ENCODE measurements around the gene POLE.

POLE gene

DNA sequence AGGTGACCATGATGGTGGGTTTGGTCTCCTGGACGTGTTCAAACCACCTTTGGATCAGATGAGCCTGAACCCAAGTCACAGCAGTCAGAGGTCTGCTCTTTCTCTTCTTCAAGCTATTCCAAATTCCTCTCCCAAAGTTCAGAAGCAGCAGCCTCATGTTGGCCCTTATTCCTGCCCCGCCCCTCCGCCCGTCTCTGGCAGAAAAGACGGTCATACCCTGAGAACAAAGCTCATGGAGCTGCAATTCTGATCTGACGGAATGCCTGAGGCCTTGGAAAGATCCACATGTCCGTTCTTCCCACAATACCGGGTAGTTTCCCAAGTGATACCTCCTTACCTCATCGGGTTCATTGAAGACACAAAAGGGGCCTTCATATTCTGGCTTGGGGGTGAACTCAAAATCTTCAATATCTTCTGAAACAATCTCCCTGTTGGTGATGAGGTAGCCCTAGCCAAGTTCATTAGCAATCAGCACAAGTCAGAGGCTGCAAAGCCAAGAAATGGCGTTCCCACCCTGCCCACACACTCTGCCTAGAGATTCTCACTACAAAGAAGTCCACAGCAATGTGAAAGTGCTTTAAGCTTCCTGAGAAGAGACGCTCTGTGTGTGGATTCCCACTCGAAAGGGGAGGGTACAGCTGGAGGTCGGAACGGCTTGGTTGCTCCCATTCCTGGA lies 11.2 kb downstream of the POLE start:
- no peak for DNase-seq

DNA sequence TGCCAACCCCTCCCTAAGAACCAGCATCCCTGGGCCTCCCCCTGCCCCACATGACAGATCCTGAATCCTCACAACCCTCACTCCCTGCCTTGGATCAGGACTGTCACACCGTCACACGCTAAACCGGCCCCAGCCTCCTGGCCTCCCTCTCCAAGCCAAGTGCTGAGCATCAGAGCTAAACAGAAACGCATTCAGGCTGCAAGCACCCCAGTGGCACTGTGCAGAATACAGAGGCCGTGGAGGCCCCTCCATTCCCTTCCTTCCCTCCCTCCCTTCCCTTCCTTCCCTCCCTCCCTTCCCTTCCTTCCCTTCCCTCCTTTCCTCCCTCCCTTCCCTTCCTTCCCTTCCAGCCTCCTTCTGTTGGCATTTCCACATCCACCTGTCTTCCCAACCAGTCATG lies 12.6 kb downstream of the POLE start:
- DNase-seq = no peak

DNA sequence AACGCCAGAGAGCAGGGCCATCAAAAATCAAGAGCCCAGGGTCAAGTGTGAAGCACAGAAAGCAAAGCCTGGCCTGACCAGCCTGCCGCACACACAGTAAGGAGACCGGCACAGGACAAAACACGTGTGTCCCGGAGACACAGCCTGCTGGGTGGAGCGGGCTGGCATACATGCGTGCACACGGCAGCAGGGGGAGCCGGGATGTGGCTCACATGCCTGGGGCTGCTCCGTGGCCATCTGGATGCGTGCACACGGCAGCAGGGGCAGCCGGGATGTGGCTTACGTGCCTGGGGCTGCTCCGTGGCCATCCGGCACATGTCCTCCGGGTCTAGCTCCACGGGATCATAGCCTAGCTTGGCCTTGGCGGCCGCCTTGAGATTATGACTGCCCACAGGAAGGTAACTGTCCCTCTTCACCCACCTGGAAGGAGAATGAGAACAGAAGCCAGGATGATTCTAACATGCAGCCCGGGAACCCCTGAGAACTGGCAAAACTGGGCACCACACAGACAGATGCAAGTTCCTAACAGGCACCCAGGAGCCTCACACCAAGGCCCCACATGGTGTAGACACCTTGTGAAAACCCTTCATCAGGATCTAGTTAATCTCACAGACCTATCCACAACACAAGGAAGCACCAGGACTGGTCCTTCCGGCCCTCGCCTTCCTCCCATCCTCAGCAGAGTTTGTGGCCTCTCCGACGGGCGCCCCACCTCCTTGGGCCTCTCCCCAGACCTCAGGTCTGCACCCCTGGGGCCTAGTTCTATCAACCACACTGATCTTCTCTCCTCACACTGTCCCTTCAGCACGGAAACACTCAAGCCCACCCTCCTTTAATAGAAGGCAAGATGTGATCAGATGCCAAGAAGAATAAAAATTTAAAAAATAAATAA lies 13.6 kb downstream of the POLE start:
- DNase-seq = no peak

DNA sequence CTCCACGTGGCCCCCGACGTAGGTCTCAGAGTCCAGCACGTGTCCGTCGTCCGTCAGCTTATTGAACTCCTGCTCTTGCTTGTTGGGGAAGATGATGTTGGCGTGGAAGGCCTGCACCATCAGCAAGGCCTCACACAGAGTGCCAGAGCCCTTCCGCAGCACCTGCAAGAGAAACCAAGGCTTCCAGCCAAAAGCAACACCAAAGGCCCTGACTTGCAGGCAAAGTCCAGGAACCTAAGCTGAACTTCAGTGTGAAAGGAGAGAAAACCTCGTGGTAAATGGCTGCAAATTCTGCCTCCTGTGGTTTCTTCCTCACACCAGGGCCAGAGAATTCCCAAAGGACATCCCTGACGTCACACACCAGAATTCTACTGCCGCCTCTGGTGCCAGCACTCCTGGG lies 14.5 kb downstream of the POLE start:
- DNase-seq = no peak

DNA sequence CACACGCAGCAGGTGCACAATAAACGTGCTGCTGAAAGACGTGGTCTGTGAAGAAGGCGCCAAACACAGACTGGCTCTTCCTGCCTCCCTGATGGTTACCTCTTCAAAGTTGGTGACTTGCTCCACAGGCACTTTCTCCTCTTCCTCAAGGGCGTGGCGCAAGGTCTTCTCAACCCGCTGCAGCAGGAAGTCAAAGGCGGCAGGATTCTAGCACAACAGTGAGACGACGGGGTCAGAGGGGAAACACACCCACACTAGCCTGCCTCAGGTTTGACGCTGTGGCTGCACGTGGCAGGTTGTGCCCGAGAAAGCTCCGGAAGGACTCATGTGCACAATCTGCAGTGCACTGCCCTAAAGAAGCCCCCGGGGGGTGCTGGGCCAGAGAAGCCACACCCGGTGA lies 15.0 kb downstream of the POLE start:
- no peak for DNase-seq

DNA sequence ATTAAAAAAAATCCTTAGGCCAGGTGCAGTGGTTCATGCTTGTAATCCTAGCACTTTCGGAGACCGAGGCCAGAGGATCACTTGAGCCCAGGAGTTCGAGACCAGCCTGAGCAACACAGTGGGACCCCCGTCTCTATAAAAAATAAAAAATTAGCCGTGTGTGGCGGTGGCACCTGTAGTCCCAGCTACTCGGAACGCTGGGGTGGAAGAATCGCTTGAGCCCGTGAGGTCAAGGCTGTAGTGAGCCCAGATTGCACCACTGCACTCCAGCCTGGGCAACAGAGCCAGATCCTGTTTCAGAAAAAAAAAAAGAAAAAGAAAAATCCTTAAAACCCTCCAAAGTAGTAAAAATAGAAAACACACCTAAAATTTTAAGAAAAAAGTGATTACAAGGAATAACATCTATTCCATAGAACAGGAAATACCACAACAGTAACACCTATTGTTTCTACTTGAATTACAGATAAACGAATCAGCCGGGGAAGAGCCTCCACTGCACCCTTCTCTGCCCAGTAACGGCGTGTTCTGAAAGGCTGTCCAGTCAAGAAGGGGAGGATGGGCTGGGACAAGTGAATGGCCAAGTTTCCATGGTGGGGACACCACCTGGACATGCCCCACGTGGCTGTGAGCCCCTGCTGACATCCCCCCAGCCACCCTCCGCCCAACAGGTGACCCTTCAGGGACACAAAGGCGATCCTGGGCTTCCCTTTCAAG lies 17.8 kb downstream of the POLE start:
- no peak for DNase-seq

DNA sequence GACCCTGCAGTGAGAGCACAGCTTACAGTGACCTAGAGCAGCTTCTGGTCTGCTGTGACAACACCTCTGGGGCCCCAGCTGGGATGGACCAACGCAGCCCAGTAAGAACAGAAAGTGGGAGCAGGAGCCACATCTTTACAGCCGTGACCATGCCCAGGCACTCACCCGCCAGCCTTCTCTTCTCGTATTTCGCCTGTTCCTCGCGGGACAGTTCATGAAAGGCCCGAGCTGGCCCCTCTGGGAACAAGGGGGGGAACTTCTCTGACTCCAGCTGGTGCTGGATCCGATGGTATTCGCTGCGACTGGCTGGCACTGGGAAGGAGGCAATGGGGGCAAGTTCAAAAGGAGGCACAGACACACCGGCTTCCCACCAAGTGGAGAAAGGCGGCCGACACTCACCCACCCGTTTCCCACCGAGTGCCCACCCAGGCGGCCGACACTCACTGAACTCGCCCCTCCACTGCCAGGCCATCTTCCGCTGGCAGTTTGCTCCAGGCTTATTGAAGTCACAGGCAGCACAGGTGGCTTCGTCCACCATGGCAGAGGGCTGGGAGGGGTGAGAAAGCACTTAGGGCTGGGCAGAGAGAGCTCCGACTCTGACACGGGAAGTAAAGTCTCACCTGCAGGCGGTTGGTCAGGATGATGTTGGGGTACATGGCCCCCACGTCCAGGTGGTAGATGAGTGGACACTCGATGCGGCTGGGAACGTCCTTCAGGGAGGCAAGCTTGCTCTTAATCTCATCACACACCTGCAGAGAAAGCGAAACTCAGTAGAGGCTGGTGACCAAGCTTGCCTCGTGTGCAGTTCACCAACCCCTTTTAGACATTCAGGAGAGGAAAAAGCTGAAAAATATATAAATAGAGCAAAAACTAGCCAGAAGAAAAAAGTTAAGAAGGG lies 18.7 kb downstream of the POLE start:
- DNase-seq = no peak

DNA sequence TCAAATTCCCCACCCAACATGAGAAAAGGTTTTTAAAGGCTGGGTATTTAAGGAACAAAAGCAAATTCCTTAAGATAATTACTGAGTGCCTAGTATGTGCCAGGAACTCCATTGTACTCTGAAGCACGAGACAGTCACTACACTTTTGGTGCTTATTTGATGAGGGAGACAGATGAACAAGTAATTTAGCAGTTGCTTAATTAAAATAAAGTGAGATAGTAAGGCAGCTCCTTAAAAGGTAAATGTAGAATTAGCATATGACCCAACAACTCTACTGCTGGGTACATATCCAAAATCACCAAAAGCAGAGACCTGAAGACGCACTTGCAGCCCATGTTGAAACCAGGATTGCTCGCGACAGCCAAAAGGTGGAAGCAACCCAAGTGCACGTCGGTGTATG lies 21.3 kb downstream of the POLE start:
- DNase-seq = no peak

DNA sequence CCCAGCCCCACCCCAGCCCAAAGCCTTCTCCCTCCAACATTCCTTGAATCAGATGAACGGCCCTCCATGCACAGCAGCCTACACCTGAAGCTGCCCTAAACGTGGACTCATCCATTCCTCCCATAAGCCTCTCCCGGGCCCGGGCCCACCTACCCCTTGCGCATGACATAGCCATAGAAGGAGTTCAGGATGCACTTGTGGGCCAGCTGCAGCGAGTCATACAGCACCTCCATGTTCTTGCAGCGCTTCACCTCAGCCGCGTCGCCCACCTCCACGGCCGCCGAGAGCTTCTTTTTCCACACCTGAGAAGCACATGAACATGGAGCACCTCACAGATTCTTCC lies 22.0 kb downstream of the POLE start:
- no peak for DNase-seq

DNA sequence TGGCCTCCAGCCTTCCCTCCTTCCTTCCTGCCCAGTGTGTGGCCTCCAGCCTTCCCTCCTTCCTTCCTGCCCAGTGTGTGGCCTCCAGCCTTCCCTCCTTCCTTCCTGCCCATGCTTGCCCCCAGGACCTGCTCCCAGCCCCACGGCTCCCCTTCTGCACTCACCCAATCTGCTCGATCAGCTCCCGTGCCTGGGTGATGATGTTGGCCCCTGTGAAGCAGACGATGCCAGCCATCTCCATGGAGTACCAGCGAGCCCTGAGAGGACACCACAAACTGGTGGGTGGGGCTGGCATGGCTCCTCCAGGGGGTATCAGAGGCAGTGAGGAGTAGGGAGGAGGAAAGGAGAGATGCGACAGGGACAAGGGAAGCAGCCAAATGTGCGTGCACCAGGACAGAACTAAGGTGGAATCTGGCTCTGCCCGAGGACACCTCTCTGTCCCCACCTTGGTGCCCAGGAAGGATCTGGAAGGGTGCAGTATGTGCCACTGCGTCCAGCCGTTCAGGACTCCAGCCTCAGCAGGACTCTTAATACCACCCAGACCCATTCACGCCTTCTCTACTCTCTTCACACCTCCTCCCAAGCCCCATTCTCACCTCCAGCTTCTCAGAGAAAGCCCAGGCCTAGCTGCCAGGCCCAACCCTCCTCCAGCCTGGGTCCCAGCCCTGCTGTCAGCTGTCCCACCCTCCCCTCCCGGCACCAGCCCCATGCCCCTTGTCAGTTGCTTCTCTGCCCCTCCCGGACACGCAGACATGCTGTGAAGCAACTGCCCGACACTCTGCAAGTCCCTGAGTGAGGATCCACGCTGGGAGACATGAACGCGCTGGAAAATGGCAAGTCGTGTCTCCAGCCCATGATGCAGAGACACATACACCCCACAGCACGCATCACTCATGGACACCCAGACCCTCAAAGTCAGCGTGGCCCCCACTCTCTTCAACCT lies 22.7 kb downstream of the POLE start:
- no peak for DNase-seq

DNA sequence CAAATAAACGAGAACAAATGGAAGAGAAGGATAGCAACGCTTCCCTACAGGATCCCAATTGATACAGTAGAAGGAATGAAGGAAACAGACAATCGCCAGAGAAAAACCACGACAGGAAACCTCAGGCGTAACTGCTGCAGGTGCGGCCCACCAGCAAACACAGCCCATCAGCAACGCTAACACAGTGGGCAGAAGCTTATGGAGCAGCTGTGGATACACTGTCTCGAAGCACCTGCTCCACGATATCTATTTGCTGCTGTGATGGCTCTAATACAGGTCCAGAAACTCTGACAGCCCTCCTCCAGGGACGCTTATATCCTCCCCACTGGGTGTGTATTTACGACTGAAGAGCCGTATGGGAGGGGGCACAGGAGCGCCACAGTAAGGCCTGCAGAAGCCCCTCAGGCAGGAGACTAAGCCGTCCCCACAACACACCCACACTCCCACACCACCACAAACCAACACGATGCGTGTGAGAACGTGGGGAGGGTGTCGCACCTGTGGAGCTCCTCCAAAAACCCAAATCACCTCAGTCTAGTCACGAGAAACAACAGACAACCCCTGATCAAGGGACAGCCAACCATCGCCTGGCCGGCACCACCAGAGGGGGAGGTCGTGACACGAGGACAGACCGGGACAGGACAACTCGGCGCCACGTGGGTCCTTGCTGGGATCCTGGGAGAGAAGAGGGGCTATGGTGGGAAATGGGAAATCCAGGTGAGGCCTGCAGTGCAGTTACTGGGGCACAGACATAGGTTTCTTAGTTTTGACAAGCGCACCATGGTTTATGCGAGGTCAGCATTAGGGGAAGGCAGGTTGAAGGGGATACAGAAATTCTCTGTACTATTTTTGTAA lies 24.0 kb downstream of the POLE start:
- DNase-seq = no peak

DNA sequence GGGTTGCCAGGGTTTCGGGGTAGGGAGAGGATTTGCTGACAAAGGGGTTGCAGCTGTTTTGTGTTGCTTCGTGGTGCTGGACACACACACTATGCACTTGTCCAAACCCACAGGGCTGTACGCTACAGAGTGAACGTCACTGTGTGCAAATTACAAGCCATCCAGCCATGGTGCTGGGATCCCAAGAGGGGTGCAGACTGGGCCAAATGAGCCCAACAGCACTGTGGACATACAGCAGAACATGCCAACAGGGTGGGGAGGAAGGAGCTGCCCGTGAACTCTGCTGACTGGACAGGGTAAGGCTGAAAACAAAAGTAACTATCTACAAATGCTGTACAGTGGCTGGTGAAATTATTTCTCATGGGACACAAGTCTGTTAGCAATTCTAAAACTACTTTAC lies 25.2 kb downstream of the POLE start:
- no peak for DNase-seq

DNA sequence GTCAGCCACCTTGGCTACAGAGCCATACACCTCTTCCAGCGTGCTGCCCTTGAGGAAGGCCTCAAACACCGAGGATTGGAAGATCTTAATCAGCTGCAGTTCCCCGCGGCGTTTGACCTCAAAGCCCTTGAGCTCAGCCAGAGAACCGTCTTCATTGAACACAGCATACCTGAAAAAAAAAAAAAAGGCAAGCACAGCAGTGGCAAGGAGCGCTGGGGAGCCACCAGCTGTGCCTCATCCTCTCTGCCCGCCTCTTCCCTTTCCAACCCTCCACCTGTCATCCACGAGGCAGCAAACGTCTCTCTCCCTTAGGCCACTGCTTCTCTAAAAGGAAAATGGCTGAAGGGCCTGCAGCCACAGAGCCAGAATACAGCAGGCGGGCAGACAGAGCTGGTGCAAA lies 26.1 kb downstream of the POLE start:
- DNase-seq = no peak

DNA sequence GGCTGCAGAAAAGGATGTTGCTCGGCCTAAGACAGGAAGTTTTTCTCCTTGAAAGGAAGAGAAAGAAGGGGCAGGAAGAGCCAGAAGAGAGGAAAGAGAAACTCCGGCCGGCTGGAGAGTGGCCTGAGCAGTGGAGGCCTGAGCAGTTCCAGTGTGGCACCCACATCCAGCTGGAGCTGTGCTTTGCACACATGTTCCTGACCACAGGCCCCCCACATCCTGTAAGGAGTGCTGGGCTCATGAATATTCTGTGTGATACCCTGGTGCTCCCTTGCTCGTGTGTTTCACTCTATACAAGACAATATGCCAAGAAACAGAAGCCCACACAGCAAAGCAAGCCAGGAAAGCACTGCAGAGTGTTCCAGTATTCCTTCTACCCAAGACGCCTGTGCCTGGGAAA lies 27.1 kb downstream of the POLE start:
- DNase-seq = no peak

DNA sequence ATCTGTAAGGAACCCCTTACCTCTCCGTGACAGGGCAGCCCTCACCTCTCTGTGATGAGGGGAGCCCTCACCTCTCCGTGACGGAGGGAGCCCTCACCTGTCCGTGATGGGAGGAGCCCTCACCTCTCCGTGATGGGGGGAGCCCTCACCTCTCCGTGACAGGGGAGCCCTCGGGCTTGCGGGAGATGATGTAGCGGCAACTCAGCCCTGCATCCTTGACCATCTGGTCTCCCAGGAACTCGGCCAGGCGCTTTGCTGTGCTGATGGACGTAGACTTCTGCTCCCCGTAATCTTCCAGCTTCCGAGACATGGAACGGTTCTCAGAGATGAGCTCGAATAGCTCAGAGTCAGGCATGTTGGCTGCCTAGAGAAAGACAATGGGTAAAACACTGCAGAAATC lies 28.0 kb downstream of the POLE start:
- no peak for DNase-seq

DNA sequence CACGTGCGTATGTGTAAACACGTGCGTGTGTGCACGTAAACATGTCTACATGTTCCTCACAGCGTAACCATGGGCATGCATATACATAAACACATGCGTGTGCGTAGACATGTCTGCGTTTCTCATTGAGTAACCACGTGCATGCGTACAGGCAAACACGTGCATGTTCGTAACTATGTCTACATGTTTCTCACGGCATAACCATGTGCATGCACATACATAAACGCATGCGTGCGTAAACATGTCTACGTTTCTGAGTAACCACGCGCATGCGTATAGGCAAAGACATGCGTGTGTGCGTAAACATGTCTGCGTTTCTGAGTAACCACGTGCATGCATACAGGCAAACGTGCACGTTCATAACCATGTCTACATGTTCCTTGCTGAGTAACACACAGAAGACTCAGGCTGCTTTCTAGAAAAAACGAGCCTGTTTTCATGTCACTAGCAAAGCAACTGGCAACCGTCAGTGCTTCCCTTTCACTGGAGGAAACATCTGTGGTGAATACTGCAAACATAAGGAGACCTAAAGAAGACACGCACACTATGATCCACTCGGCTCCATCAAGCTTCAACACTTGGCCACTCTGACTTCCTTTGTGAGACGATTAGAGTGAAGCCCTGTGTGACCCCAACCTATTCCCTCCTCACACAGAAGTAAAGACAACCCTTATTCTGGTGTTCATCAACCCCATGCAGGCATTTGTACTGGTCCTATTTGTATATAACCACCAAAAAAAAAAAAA lies 28.8 kb downstream of the POLE start:
- no peak for DNase-seq

DNA sequence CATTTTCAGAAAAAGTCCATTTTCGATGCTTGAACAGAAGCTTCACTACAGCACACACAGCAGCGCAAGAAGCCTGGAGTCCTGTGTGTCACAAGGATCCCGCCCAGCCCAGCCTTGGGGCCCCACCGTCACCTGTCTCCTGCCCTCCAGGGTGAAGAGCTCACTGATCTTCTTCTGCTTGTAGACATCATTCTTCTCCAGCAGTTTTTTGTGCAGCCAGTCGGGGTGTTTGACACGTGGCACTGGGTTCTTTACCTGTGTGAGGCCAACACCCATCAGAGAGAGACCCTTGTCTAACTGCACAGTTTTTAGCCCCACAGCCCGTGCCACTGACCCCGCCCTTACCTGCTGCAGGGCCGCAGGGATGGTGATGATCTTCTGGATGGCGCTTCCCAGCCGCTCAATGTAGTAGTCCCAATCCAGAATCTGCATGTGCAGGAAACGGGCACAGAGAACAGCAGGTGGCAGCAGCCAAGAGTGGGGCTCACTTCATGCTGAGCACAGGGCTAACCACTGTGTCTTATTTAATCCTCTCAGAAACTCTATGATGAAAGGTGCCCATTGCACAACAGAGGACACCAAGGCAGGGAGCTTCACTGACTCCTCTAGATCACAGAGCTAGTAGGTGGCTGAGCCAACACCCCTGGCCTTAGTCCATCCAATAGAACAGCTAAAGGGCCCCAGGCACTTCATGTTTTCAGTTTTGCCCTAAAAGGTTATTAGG lies 30.0 kb downstream of the POLE start:
- peak; percentile 51 for DNase-seq

DNA sequence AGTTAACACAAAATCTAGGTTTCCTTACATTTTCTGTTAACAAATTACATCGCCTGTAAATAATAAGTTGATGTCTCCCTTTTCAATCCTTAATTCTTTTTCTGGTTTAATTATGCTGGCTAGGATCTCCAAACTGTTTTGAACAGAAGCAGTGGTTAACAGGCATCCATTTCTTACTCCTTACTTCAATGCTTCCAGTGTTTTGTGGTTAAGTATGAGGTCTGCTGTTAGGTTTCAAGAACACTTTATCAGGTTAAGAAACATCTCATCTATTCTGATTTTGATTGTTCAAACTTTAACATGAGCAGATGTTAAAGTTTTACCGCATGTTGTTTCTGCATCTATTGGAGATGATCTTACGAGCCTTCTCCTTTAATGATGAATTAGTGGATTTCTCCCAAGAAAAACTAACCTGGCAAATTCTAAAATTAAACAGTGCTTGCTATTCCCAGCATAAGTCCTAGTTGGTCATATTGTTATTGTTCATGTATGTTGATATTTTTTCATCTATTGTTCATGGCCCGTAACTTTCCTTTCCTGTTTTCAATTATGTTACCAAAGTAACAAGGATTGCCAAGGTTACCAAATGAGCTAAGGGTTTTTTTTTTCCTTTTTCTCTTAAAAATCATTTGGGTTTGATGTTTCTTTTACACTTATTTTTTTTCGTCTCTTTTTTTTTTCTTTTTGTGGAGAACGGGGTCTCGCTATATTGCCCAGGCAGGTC lies 33.4 kb downstream of the POLE start:
- DNase-seq = no peak
